HG02798 (cell line): ENCODE data around the gene FYN.

Source experiments
- ATAC-seq: cut with Tn5 transposase; IDR thresholded peaks from one replicate; pipeline ENCODE4 v1.9.1; 2021; ENCODE audit warnings: mild to moderate bottlenecking; ENCODE audit not compliant: unreplicated experiment, poor library complexity

Gene FYN

GRCh38 chr6:111739257-111739696, 134.0 kb downstream of the FYN start:
- ATAC-seq: no peak

- ATAC-seq: no peak
Observed at GRCh38 chr6:111738631-111739030, 134.6 kb downstream of the FYN start.

GRCh38 chr6:111738156-111738555, 135.1 kb downstream of the FYN start:
- ATAC-seq: no peak

DNA sequence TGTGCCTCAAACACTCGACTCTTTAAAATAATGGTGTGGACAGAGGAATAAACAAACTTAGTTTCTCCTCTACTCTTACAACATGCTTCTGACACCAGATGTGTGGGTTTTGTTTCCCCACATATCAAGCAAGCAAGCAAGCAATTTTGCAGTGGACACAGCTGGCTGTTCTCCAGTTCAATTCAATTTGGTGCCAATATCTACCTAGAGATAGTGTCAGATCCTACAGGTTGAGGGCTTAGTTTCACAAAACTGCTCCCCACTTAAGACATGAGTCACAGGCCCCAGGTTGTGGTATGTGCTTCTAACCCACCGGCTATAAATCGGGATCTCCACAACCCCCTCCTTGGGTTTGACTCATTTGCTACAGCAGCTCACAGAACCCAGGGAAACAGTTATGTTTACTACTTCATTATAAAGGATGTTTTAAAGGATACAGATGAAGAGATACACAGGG, 136.2 kb downstream of the FYN start:
- no peak for ATAC-seq

DNA sequence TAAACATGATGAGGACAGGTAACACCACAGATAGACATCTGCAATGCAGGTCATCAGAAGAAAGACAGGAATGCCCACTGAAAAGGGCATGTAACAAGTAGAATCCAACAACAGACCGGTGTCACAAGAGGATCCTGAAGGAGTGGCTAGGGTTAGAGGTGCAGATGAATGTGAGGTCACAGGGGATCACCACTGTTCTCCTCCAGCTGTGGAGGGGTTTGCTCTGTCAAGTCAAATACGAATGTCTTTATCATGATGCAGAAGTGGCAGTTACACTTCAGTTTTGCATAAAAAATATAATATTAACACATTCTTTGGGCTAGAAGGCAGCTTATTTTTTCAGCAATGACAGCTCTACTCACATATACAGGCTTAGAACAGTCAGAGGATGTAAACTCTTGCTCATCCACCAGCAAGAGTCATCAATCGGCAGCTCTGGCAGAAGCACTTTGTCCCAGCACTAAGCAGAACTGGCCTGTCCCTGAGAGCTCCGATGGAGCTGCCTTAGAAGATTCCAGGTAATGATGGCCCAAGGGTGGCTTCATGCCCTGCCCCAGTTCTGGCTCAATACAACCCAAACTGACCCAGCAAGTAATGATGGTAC, 137.1 kb downstream of the FYN start:
- ATAC-seq: no peak

DNA sequence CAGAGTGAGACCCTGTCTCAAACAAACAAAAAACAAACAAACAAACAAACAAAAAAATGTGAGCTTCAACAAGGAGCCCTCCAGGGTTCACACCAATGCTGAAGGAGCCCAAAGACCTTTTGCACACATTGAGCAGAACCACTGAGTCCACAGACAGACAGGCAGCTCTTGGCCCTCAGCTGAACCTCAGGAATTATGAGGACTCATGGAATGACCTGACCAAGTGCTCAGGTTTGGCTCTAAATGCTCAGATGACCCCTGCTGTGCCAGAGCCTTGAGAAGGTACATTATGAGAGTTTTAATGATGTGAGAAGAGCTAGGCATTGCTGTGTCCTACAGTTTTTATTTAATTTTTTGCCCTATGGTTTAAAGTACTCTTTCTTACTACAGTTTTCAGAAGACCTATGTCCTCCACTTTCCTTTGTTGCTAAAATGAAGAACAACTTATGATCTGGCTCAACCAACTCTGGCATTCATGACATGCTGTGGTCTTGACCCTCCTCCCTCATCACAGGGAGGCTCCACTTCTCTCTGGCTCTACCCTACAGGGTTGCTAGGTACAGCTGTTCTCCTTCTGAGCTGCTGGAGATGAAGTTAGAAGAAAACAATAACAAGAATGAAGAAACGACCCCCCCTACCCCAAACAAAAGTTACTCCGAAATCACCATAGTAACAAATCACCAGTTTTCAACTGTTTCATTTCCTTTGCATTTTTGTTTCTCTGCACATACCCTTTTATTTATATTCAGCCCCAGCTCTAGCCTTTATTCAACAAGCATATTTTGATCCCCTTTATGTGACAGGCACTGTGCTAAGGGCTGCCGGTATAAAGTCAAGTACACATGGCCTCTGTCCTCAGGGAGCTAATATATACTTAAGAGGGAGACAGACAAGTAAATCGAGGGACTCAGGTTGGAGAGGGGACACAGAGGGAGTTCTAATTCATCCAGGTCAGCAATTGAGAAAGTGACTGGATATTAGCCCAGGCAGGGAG, 138.9 kb downstream of the FYN start:
- no peak for ATAC-seq

DNA sequence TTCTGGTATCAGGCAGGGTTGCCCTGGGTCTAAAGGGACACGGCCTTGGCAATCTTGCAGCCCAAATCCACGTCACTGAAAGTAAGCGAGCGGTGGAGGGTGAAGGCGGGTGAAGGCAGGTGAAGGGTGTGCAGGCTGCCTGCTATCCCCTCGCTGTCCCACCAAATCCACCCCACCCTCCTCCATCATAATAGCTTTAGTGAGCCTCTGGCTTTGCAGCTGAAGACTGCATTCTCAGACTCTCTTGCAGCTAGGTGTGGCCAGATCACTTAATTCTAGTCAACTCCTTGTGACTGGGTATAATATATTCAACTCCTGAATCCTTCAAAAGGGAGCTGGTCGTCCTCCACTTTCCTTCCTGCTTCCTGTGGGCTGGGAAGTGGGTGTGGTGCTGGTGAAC, 140.9 kb downstream of the FYN start:
- ATAC-seq: no peak

DNA sequence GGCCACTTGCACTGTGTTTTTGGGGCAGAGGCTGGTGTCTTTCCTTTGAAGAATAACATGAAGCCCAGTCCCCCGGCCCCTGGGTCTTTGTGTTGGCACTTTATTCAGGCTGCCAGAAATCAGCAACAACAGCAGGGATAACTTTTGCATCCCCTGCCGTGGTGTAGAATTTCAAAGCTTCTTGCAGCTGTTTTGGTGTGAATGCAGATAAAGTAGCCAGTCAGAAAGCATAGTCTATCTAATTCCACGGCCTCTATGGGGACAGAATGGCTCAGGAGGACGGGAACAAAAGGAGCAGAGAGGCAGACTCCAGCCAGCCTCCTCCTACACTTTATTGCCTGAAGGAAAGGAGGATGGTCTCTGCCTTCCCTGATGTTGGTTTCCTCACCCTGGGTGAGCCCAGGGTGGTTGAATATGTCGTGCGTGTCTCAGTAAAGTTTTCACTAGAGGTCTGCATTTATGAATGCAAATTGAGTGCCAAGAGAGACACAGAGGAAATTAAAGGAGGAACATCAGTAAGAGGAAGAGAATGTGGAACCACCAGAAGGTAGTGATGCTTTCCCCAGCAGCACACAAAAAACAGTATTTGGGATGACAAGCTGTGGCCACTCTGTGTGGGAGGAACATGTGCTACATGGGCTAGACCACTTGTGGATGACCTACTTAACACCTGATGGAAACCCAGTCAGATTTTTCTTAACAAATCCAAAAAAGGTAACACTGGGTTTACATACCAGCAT, 141.6 kb downstream of the FYN start:
- no peak for ATAC-seq

DNA sequence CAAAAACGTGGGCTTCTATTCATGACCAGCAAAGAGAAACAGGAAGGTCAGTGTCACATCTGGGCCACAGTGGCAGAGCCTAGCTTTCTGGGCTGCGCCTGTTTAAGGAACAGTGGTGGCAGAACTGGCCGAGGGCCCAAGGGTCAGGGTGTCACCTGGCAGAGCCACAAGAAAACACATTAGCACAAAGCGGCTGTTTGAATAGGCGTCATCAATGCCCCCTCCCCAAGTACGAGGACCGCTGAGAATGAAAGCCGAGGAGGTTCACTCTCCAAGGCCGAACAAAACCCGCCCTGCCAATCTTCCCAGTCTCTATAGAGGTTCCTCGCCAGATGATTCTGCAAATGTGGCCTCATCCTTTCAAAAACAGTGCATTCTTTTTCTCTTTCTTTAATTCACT, 142.4 kb downstream of the FYN start:
- no peak for ATAC-seq

DNA sequence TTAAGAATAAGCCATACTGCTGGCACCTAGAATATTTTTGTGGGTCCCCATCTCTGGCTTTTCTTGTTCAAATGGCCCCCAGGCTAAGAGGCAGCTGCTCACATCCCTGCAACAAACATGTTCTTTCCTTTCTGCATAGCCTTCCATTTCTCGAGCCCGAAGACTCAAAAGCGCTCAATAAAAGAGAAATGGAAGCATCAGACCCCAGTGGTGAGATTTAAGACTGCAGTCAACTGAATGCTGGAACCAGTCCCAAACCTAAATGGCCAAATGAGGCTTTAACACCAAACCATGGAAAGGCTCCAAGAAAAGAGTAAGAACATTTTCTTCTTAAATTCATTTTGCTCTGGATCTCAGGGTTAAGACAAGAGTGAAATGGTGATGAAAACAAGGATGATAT, 145.4 kb downstream of the FYN start:
- no peak for ATAC-seq

- ATAC-seq: no peak
Observed at GRCh38 chr6:111727041-111727440, 146.2 kb downstream of the FYN start.

- no peak for ATAC-seq
Observed at GRCh38 chr6:111725446-111726112, 147.7 kb downstream of the FYN start.

DNA sequence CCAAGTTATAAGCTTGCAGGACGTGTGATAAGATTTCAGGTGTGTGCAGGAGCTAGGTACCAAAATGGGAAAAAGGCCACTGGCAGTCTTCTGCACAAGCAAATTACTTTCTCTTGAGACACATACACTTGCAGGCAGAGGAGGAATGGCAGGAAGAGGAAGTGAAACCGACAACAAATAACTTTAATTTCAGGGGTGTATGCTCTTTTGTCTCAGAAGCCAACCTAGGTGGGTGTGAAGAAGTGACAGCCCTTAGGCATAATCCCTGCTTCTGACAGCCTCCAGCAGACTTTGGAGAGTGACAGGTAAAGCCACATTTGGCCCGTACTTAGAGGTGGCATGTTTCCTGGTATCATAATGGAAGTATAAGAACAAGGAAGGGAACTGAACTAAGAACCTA, 148.7 kb downstream of the FYN start:
- peak; percentile 97 for ATAC-seq

- peak; percentile 26 for ATAC-seq
Observed at GRCh38 chr6:111724039-111724438, 149.2 kb downstream of the FYN start.

GRCh38 chr6:111723412-111723970, 149.8 kb downstream of the FYN start:
- no peak for ATAC-seq

DNA sequence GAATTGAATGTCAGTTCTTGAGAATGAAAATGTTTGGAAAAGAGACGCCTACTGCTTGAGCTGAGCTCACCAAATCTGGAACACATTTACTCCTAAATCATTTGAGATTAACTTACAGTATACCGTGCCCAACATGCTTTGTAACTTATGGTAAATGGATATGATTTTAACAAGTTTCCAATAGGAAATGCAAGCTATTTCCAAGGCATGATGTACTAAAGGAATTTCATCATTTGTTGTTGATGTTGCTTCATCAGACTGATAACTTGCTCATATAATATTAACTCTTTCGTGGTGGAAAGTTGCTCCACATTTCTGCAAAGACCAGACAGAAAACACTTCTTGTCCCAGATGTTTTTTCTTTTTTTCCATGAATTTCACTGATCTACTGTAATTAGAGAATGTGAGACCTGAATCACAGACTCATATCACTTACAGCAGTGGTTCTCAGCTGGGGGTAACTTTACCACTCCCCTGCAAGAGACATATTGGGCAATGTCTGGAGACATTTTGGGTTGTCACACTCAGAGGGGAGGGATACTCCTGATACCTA, 151.0 kb downstream of the FYN start:
- no peak for ATAC-seq

- no peak for ATAC-seq
Observed at GRCh38 chr6:111721753-111722154, 151.5 kb downstream of the FYN start.

GRCh38 chr6:111720931-111721496, 152.2 kb downstream of the FYN start:
- ATAC-seq: no peak

- ATAC-seq: no peak
Observed at GRCh38 chr6:111718990-111719389, 154.3 kb downstream of the FYN start.
